H9 (cell line): ENCODE data around the gene GRK1. TPM values are rescaled to one million over a fixed set of nuclear protein-coding genes. Genes with fewer than 3 reads are reported as not detected.

Experiments used
- DNase-seq: peaks from one replicate; pipeline ENCODE4 v3.0.0-alpha.2; 2017
- H2AFZ ChIP-seq: one replicate; pipeline ENCODE4 v1.6.1; 2013; ENCODE audit warnings: mild to moderate bottlenecking, low read length, control low read depth, moderate library complexity
- H2AK5ac ChIP-seq: 2 replicates; pipeline ENCODE4 v1.6.1; 2013; ENCODE audit warnings: low read length, control low read depth, mixed read lengths; ENCODE audit not compliant: insufficient read length
- H2BK120ac ChIP-seq: one replicate; pipeline ENCODE4 v1.6.1; 2013; ENCODE audit warnings: low read depth, mild to moderate bottlenecking, low read length, control low read depth, inconsistent platforms; ENCODE audit not compliant: poor library complexity, severe bottlenecking
- H2BK12ac ChIP-seq: 2 replicates; pipeline ENCODE4 v1.6.1; 2013; ENCODE audit warnings: low read length, control low read depth, mixed read lengths, low read depth; ENCODE audit not compliant: insufficient read length
- H2BK15ac ChIP-seq: 2 replicates; pipeline ENCODE4 v1.6.1; 2013; ENCODE audit warnings: low read depth, low read length, control low read depth
- H2BK20ac ChIP-seq: one replicate; pipeline ENCODE4 v1.6.1; 2013; ENCODE audit warnings: low read depth, mild to moderate bottlenecking, low read length, control low read depth, inconsistent platforms; ENCODE audit not compliant: poor library complexity, severe bottlenecking
- H2BK5ac ChIP-seq: 2 replicates; pipeline ENCODE4 v1.6.1; 2013; ENCODE audit warnings: low read length, control low read depth, mixed read lengths; ENCODE audit not compliant: insufficient read length
- H3K14ac ChIP-seq: 2 replicates; pipeline ENCODE4 v1.6.1; 2013; ENCODE audit warnings: low read length, control low read depth; ENCODE audit not compliant: insufficient read depth
- H3K18ac ChIP-seq: 2 replicates; pipeline ENCODE4 v1.6.1; 2013; ENCODE audit warnings: low read depth, mild to moderate bottlenecking, mixed read lengths, low read length, control low read depth; ENCODE audit not compliant: insufficient read length
- H3K23ac ChIP-seq: 2 replicates; pipeline ENCODE4 v1.6.1; 2013; ENCODE audit warnings: low read length, control low read depth, mixed read lengths, low read depth; ENCODE audit not compliant: insufficient read length
- H3K23me2 ChIP-seq: 2 replicates; pipeline ENCODE4 v1.6.1; 2013; ENCODE audit warnings: low read depth, mild to moderate bottlenecking, mixed read lengths, low read length, control low read depth; ENCODE audit not compliant: insufficient read length, poor library complexity, severe bottlenecking
- H3K27ac ChIP-seq: 2 replicates; pipeline ENCODE4 v1.5.1; 2013; ENCODE audit warnings: low read length, control low read depth, mixed read lengths, low read depth; ENCODE audit not compliant: insufficient read length
- H3K27me3 ChIP-seq: 2 replicates; pipeline ENCODE4 v1.6.1; 2013; ENCODE audit warnings: low read length, control low read depth, inconsistent platforms; ENCODE audit not compliant: insufficient read depth
- H3K4ac ChIP-seq: 2 replicates; pipeline ENCODE4 v1.6.1; 2013; ENCODE audit warnings: low read depth, mild to moderate bottlenecking, control low read depth, inconsistent platforms, low read length, moderate library complexity
- H3K4me1 ChIP-seq: 2 replicates; pipeline ENCODE4 v1.6.1; 2013; ENCODE audit warnings: low read length, control low read depth, inconsistent platforms; ENCODE audit not compliant: insufficient read depth
- H3K4me2 ChIP-seq: 2 replicates; pipeline ENCODE4 v1.6.1; 2013; ENCODE audit warnings: low read length, control low read depth, mixed read lengths; ENCODE audit not compliant: insufficient read length, insufficient read depth
- H3K56ac ChIP-seq: 2 replicates; pipeline ENCODE4 v1.6.1; 2013; ENCODE audit warnings: low read depth, mild to moderate bottlenecking, mixed read lengths, low read length, control low read depth; ENCODE audit not compliant: insufficient read length
- H3K79me1 ChIP-seq: 2 replicates; pipeline ENCODE4 v1.6.1; 2013; ENCODE audit warnings: low read depth, mild to moderate bottlenecking, moderate library complexity, low read length, control low read depth, inconsistent platforms; ENCODE audit not compliant: insufficient read depth, poor library complexity, severe bottlenecking
- H3K79me2 ChIP-seq: 2 replicates; pipeline ENCODE4 v1.6.1; 2013; ENCODE audit warnings: low read length, control low read depth, inconsistent platforms; ENCODE audit not compliant: insufficient read depth
- H3K9ac ChIP-seq: 2 replicates; pipeline ENCODE4 v1.6.1; 2013; ENCODE audit warnings: low read length, control low read depth, mixed read lengths; ENCODE audit not compliant: insufficient read length; ENCODE audit errors: extremely low read depth
- H3K9me3 ChIP-seq: one replicate; pipeline ENCODE4 v1.6.1; 2013; ENCODE audit warnings: low read depth, low read length, inconsistent platforms; ENCODE audit not compliant: control insufficient read depth
- H3T11ph ChIP-seq: one replicate; pipeline ENCODE4 v1.6.1; 2013; ENCODE audit warnings: mild to moderate bottlenecking, low read length, control low read depth, inconsistent platforms
- H4K20me1 ChIP-seq: one replicate; pipeline ENCODE4 v1.6.1; 2013; ENCODE audit not compliant: control insufficient read depth, insufficient read length, insufficient read depth
- H4K5ac ChIP-seq: 2 replicates; pipeline ENCODE4 v1.6.1; 2013; ENCODE audit warnings: low read depth, mild to moderate bottlenecking, mixed read lengths, low read length, control low read depth; ENCODE audit not compliant: insufficient read length
- H4K8ac ChIP-seq: replicated peaks from 2 replicates; pipeline ENCODE4 v1.6.1; 2013; ENCODE audit warnings: low read length, control low read depth, mixed read lengths, low read depth; ENCODE audit not compliant: insufficient read length
- H4K91ac ChIP-seq: 2 replicates; pipeline ENCODE4 v1.6.1; 2013; ENCODE audit warnings: low read depth, mild to moderate bottlenecking, moderate library complexity, mixed read lengths, low read length, control low read depth; ENCODE audit not compliant: insufficient read length
- H3K27ac Mint-ChIP-seq, 3 experiments: 2 replicates in 2 of 3; 3 replicates in 1 of 3; pipeline ENCODE4 v1.8.0; 2020 to 2021; ENCODE audit warnings: mixed read lengths in 3 of 3, mild to moderate bottlenecking in 1 of 3, moderate library complexity in 1 of 3
- H3K27me3 Mint-ChIP-seq: 2 replicates; pipeline ENCODE4 v1.8.0; 2021; ENCODE audit warnings: low read depth, mild to moderate bottlenecking, moderate library complexity, mixed read lengths
- H3K36me3 Mint-ChIP-seq, 3 experiments: 2 replicates in 2 of 3; 3 replicates in 1 of 3; pipeline ENCODE4 v1.8.0; 2020 to 2021; ENCODE audit warnings: low read depth in 3 of 3, mixed read lengths in 3 of 3; ENCODE audit not compliant: insufficient read depth in 1 of 3
- H3K4me1 Mint-ChIP-seq, 2 experiments: 2 replicates each; pipeline ENCODE4 v1.8.0; 2020; ENCODE audit warnings: mixed read lengths in 2 of 2
- H3K4me3 Mint-ChIP-seq, 2 experiments: 2 replicates in 1 of 2; 3 replicates in 1 of 2; pipeline ENCODE4 v1.8.0; 2020 to 2021; ENCODE audit warnings: mild to moderate bottlenecking in 2 of 2, mixed read lengths in 2 of 2, moderate library complexity in 1 of 2
- H3K9me3 Mint-ChIP-seq, 2 experiments: 2 replicates in 1 of 2; 3 replicates in 1 of 2; pipeline ENCODE4 v1.8.0; 2020; ENCODE audit warnings: mild to moderate bottlenecking in 2 of 2, mixed read lengths in 2 of 2, moderate library complexity in 1 of 2
- WGBS: extraction: QIAGEN DNeasy Blood & Tissue Kit; methylation state at CpG from one replicate; pipeline ENCODE4 v1.1.7; 2013; ENCODE audit warnings: missing lambda C conversion rate, low lambda C conversion rate, mixed read lengths; ENCODE audit not compliant: insufficient read length; ENCODE audit errors: extremely low coverage; 5-methylcytosine and 5-hydroxymethylcytosine counted together
- total RNA-seq: library from RNA; stranded (reverse); gene quantifications from 2 replicates; pipeline ENCODE4 v1.2.1, GENCODE V29; 2021
- TF ChIP-seq, protein P1 (sequence below): fragments of 200-600 bp; sonication (generic); conservative IDR thresholded peaks from 3 replicates; pipeline ENCODE4 v1.8.0; 2021; ENCODE audit warnings: antibody characterized with exemption, mild to moderate bottlenecking

GRK1 gene
- total RNA-seq, 1 experiment from 2014 or later: 0.31 TPM

DNA sequence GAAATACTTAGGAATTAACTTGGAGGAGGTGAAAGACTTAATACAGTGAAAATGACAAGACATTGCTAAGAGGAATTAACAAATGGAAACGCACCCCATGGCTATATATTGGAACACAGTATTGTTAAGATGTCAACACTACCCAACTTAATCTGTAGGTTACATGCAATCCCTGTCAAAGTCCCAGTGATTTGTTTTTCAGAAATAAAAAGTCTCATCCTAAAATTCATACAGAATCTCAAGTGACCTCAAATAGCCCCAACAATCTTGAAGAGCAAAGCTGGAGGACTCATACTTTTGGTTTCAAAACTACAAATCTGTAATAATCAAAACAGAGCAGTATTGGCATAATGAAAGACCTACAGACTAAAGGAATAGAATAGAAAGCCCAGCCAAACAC, 22.2 kb upstream of the GRK1 start:
- Histone ChIP-seq H2AFZ (no peak overlapping the region), H3K18ac (no peak overlapping the region), H3K23ac (no peak overlapping the region), H3K56ac (no peak overlapping the region), H2BK12ac (no peak overlapping the region), H3K79me1 (no peaks in the 10 kb centered on the region), H4K5ac (no peak overlapping the region), H3K27me3 (no peaks in the 10 kb centered on the region), H3K14ac (no peak overlapping the region), H2BK20ac (no peak overlapping the region), H4K20me1 (no peaks in the 10 kb centered on the region), H3K4me1 (no peaks in the 10 kb centered on the region), H2BK15ac (no peak overlapping the region), H4K91ac (no peak overlapping the region), H3K79me2 (no peaks in the 10 kb centered on the region), H2BK120ac (no peak overlapping the region), H3K9ac (no peak overlapping the region), H2BK5ac (no peak overlapping the region), H3K9me3 (peaks cover 10% of the 10 kb centered on the region), H3K27ac (no peak overlapping the region), H3T11ph (no peak overlapping the region), H3K23me2 (no peaks in the 10 kb centered on the region), H3K4me2 (no peak overlapping the region), H4K8ac (no peak overlapping the region), H2AK5ac (no peak overlapping the region), H3K4ac (no peak overlapping the region)
- Mint-ChIP-seq H3K9me3 (peaks cover 0 to 70% of the 10 kb centered on the region in 2 experiments; a peak in 3 of 5 replicates), H3K27me3 (peaks cover 10% of the 10 kb centered on the region), H3K27ac (no peak overlapping the region), H3K4me3 (no peak overlapping the region), H3K4me1 (peaks cover 4% of the 10 kb centered on the region in 2 experiments), H3K36me3 (peaks cover 28 to 82% (median 72%) of the 10 kb centered on the region in 3 experiments; a peak in 6 of 7 replicates)
- TF ChIP-seq, protein P1, sequence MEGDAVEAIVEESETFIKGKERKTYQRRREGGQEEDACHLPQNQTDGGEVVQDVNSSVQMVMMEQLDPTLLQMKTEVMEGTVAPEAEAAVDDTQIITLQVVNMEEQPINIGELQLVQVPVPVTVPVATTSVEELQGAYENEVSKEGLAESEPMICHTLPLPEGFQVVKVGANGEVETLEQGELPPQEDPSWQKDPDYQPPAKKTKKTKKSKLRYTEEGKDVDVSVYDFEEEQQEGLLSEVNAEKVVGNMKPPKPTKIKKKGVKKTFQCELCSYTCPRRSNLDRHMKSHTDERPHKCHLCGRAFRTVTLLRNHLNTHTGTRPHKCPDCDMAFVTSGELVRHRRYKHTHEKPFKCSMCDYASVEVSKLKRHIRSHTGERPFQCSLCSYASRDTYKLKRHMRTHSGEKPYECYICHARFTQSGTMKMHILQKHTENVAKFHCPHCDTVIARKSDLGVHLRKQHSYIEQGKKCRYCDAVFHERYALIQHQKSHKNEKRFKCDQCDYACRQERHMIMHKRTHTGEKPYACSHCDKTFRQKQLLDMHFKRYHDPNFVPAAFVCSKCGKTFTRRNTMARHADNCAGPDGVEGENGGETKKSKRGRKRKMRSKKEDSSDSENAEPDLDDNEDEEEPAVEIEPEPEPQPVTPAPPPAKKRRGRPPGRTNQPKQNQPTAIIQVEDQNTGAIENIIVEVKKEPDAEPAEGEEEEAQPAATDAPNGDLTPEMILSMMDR: no peak
- DNase-seq: no peak
- no CpG with 5 or more reads among the region's 1 CpG for WGBS
